Fibroblast of villous mesenchyme (primary cell): ENCODE measurements around the gene SLX9. TPM values are rescaled to one million over a fixed set of nuclear protein-coding genes. Genes with fewer than 3 reads are reported as not detected.

Experiments
- DNase-seq: peaks from one replicate; pipeline ENCODE4 v3.0.0-alpha.2; 2010; ENCODE audit warnings: low read depth
- H3K4me3 ChIP-seq: 2 replicates; pipeline ENCODE4 v1.5.1; 2011; ENCODE audit warnings: low read depth, mild to moderate bottlenecking, low read length
- CTCF ChIP-seq: IDR thresholded peaks from 2 replicates; pipeline ENCODE4 v1.5.1; 2012; ENCODE audit warnings: low read depth, mild to moderate bottlenecking, low read length; ENCODE audit not compliant: insufficient read depth
- total RNA-seq: library from RNA; depleted of rRNA; stranded (reverse); fragments of >200 nt; gene quantifications from 2 replicates; pipeline ENCODE4 v1.2.3, GENCODE V29; 2012

The SLX9 gene
- total RNA-seq, 1 donor: 12.1 TPM

DNA sequence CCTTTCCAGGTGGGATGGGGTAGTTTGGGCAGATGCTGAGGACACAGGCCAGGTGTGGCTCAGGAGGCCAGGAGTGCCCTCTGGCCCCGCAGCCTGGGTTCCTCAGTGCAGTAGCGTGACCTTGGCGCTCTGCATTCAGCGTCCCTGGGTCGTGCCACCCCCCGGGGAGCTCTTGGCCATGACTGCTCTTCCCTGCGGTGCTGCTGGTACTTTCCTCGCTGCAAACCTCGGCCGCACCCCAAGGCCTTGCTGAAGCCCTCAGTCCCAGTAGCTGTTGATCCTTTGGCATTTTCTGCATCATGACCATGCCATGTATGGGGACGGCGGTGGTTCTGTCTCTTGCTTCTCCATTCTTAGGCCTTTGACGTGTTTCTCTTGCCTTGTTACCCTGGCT, 13.8 kb downstream of the SLX9 start:
- TF ChIP-seq CTCF: no peak
- DNase-seq: no peak
- no peak overlapping the region for H3K4me3 ChIP-seq

GRCh38 chr21:44954281-44954771, 14.5 kb downstream of the SLX9 start:
- TF ChIP-seq CTCF: no peak
- no peak for DNase-seq
- no peak overlapping the region for H3K4me3 ChIP-seq

DNA sequence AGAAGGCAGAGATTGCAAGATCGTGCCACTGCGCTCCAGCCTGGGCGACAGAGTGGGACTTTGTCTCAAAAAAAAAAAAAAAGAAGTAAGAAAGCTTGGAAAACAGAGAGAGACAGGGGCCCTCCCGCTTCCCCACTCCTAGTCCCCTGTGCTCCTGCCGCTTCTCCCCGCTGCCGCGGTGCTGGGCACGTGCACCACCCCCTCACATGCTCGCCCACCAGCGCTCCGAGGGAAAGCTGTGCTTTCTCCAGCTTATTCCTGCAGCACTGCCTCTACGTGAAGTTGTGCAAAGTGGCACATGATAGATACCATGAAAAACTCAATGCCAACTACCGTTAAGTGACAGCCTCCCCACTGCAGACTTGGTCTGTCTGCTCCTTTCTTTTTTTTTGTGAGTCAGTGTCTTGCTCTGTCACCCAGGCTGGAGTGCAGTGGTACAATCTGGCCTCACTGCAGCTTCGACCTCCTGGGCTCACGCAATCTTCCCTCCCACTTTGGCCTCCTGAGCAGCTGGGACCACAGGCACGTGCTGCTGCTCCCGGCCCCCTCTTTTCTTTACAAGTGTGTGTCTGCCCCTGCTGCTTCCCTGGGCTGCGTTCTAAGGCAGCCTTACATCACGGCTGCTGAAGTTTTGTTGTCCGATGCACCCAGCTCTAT, 15.4 kb downstream of the SLX9 start:
- DNase-seq: no peak
- H3K4me3 ChIP-seq: no peak overlapping the region
- TF ChIP-seq CTCF: no peak

- no peak overlapping the region for H3K4me3 ChIP-seq
- no peak for TF ChIP-seq CTCF
- no peak for DNase-seq
Observed at GRCh38 chr21:44955798-44956175, 16.0 kb downstream of the SLX9 start.

DNA sequence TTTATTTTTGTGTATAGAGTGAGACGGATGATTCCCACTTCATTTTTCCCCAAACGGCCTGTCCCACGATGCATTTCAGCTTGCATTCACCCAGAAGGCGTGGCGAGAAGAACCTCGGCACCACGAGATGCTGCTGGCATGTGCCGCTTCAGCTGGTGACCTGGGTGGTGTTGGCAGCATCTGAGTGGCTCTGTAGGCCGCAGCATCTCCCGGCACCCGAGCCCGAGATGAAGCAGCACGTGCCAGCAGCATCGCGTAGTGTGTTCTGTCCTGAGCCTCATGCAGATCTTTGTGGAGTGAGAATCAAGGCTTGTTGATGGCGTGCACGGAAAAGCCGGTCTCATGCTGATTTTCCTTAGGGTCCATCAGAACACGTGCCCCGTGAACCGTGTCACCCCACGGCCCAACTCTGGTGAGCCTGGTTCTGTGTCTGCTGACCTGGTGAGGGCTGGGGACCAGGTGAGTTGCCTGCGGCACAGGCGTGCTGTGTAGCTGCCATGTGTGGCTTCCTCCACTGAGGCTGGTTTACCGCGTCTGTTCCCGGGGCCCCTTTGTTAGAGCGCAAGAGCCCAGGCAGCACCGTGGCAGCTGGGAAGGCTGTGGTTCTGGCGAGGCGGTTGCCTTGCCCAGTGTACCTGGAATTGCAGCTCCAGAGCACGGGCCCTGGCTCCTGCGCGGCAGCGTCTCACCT, 16.7 kb downstream of the SLX9 start:
- H3K4me3 ChIP-seq: no peak overlapping the region
- DNase-seq: no peak
- TF ChIP-seq CTCF: no peak

GRCh38 chr21:44957047-44957831, 17.4 kb downstream of the SLX9 start:
- no peak for TF ChIP-seq CTCF
- no peak overlapping the region for H3K4me3 ChIP-seq
- no peak for DNase-seq
